NB4 (cell line): Measurements from ENCODE around the gene LRRC31.

ENCODE experiments used
- CTCF ChIP-seq: IDR thresholded peaks from one replicate; pipeline ENCODE4 v1.5.1; 2012; ENCODE audit warnings: low read depth, low read length
- POLR2A ChIP-seq: IDR thresholded peaks from 2 replicates; pipeline ENCODE4 v1.6.1; 2011; ENCODE audit warnings: mild to moderate bottlenecking; ENCODE audit not compliant: insufficient read length; ENCODE audit errors: extremely low read depth

DNA sequence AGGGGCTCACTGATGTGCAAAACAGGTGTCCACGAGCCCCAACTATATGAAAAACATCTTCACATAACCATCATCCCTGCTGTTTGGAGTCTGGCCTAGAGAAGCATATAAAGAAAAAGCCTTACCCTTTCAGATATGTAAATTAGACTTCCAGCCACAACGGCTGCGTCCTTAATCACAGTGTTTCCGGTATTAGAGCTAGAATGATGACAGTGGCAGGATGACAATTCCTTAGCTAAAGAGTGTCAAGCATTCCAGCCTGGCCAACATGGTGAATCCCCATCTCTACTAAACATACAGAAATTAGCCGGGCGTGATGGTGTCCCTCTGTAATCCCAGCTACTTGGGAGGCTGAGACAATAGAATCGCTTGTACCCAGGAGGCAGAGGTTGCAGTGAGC is 22.2 kb upstream of the LRRC31 start:
- no peak for TF ChIP-seq CTCF
- TF ChIP-seq POLR2A = no peak
